NCI-H226 (cell line): ENCODE data around the gene PDLIM7.
"Not testable (repeated sequence)": the region's sequence is repeated elsewhere in the genome, so short reads cannot be mapped to it uniquely, and the experiment has no call there.

Experiments
- DNase-seq: peaks from one replicate; pipeline ENCODE4 v3.0.0-alpha.2; 2015

PDLIM7 gene, protein sequence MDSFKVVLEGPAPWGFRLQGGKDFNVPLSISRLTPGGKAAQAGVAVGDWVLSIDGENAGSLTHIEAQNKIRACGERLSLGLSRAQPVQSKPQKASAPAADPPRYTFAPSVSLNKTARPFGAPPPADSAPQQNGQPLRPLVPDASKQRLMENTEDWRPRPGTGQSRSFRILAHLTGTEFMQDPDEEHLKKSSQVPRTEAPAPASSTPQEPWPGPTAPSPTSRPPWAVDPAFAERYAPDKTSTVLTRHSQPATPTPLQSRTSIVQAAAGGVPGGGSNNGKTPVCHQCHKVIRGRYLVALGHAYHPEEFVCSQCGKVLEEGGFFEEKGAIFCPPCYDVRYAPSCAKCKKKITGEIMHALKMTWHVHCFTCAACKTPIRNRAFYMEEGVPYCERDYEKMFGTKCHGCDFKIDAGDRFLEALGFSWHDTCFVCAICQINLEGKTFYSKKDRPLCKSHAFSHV

DNA sequence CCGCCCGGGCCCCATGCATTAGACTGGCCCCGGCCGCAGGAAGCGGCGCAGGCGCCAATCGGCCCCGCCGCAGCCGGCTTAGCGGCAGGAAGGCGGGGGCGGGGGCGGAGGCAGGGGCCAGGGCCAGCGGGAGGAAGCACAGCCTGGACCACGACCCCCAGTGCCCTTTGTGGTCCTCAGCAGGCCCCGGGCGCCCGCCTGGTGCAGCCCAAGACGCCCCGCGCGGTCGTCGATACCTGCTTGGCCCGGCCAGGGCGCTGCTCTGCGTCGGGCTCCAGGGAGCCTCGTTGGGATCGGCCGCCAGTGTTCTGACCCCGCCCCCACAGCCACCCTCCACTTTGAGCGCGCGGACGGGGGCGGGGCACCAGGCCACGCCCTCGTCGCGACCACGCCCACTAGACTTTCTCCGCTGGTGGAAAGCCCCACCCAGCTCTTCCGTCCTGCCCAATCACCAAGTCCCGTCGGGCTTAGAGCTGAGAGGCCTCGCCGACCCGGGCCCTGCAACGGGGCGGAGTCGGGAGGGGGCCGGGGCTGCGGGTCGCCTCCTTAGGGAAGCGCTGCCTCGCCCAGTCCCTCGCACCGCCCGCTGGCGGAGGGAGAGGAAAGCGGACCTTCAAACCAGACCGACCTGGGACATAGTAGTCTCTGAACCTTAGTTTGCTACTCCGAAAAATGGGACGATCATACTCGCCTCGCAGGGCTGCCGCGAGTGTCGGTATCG lies at the start of gene PDLIM7:
TSS of gene PDLIM7 (minus strand) at position 313 of the 721 bp plus-strand sequence. CDS start 1,092 bp downstream, outside the sequence.
- peak; percentile 92 for DNase-seq

DNA sequence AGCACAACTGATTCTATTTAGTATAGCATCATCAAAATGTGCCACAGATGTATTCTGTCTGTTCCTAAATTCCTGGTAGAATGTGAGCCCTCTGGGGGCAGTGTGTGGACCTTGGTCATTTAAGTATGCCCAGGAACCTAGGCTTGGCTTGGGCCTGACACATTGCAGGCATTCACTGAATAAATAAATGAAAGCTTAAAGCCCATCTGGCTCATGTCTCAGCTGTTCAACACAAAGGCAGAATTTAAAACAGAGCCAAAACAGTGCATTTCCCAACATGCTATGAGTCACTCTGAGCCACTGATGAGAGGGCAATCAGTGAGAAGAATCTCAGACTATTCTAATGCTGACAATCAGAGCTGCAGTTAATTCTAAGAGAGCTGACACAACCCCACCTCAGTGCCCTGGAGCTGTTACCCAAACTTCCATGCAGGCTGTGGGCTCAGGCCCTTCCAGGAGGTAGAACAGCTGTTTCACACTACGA lies 48.9 kb upstream of the PDLIM7 start:
- DNase-seq = peak; percentile 96

DNA sequence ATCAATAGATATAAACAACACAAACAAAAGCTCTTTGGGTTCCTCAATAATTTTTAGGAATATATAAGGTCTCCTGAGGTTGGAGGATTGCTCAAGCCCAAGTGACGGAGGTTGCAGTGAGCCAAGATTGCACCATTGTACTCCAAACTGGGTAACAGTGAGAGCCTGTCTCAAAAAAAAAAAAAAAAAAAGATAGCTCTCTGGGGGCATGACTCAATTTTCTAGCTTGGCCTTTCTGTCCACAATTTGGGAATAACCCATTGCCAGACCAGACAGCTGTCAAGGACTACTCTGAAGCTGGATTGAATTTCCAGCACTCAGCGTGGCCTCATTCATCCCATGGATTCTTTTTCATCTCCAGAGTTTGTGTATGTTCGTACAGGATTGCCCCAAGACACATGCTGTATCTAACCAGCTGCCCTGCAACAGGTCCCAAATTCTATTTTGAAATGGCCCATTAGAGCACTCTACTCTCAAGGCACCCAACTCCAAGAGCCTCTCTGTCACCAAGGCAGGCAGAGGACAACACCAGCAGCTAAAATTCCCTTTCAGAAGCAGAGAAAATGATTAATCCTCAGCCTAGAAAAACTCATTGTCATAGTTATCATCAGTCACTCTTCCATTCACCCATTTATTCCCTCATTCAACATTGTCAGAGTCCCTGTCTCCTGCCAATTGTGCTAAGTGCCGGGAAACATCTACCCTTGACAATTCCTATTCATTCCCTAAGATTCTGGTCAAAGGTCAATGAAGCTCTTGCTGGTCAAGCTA lies 48.3 kb upstream of the PDLIM7 start:
- peak; percentile 80 for DNase-seq

DNA sequence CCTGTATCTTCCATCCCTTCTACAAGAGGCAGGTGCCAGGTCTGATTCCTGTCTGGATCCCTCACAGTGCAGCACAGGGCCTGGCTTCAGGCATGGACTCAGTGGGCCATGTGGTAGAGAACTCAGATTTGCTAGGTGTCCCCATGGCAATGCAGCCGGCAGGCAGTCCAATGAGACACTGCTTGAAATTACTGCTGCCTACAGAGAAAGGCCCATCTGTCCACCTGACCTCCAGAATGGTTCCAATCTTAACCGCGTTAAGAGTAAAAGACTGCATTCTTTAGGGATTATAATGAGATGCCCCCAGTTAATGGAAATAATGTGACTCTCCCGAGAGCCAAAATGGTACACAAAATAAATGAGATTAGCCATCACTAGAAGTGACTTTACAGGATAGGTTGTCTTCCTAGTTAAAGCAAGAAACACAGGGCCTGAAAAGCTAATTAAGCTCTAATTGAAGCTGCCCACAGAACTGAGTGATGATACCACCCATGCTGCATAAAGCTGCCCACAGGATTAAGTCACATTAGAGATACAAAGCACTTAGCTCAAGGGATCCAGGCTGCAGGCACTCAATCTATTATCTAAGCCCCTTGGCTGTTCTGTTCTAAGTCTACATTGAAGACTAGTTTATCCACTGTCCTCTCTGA lies 45.5 kb upstream of the PDLIM7 start:
- no peak for DNase-seq

DNA sequence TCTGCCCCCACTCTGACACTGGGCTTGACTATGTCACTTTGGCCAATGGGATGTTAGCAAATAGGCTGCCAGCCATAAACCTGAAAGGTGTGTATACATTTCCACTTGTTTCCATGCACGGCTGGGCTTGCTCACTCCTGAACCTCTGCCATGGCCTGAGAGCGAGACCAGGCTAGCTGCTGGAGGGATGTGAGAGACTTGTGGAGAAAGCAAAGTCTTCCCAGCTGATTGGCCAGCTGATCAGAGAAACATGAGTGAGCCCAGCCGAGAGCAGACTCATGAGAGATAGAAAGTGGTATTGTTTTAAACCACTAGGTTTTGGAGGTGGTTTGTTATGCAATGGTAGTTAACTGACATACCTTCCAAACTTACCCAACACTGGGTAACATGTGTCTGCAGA lies 43.0 kb upstream of the PDLIM7 start:
- no peak for DNase-seq

DNA sequence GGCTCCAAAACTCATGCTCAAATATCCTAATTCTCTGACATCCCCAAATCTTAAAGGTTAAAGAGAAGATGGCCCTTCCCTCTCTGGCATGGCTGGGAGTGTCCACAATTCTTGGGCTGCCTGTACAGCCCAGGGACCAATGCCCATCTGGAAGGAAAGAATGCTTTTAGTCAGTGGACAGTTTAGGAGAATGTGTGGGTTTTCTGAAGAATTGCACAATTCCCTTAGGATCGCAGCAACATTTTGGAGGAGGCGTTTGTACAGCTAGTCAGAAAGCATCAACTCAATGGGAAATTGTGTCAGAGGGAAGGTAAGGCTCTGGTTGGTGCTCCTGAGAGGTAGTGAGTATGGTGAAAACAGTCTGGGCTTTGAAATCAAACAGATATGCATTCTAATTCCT lies 42.0 kb upstream of the PDLIM7 start:
- DNase-seq = peak; percentile 73

DNA sequence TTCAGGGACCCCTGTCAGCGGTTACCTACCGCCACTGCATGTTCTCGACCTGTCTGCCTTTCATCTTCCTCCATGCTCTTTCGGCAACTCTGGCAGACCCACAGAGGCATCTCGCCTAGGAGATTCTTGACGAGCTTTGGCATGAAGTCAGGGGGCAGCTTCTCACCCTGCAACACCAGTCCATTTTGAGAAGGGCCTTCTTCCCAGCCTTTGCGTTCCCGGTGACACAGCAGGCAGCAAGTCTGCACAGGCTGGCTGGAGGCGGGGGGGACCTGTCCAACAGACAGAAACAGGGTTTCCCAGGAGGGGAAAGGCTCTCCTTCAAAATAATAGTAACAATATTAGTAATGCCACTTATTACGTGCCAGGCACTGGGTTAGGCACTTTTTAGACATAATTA lies 41.5 kb upstream of the PDLIM7 start:
- DNase-seq = no peak

DNA sequence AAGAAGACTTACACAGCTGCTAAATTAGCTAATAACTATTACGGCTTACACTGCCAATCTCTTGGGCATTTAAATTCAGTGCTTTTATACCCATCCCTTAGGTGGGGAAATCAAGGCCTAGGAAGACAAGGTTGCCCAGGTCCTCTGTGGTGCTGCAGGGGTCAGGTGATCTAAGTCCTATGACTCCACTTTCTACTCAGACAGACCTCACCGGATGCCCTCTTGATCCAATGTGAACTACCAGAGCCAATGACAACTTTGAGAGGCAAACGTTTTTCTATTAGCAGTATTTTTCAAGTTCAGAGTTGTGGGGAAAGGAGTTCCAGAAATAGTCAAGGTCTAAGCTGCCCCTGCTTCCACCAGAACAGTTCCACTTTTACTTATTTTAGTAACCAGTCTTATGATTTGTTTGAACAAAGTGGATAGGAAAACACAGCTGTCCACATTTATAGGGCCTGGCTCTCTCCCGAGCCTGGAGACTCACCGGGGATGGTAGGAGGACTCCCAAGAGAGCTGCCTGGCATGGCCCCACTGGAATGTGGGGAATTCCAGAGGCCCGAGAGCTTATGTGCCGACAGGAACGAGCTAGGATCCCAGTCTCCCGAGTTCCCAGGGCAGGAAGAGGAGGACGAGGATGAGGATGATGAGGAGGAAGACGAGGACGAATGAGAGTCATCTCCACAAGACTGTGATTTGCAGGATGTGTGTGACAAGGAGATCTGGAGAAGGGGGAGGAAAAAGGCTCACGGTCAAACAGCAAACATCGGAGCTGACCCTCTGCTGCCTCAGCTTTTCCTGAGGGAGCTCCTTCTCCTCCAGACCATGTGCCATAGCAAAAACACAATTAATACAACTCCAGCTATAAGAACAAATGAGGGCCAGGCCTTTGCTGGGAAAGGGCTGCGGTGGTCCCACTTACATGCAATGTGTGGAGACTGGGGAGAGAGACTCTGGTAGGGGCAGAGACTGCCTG lies 40.3 kb upstream of the PDLIM7 start:
- DNase-seq = peak; percentile 86

DNA sequence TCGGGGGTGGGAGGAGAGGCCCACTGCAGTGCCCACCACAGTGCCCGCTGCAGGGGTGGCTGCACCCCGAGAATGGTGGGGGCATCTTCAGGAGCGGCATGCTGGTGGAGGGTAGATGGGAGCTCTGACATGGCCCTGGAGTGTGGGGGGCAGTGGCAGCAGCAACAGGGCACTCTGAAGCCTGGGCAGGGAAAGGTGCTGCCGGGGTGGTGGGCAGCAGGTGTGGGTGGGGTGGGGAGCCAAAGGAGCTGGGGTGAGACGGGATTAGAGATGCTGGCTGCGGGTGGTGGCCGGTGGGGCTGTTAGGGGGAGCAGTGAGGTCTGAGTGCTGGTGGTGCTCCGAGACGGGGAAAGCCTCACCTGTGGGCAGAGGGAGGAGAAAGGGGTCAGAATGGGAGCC lies 39.0 kb upstream of the PDLIM7 start:
- no peak for DNase-seq

DNA sequence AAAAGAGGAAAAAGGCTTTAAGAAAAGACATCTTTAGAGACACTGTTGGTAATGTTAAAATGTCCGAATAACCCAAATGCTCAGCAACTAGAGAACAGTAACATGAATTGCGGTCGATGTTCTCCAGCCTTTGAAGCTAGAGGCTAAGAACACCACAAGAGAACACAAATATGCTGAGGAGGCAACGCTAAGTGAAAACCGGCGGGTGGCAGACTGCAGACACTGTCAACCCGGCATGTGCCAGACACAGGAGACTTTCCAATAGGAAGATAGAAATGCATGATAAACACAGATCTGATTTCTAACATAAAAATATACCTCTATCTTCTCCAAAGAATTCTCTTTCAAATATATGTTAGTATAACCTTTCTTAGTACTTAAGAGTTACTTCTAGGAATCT lies 37.7 kb upstream of the PDLIM7 start:
- DNase-seq = no peak

DNA sequence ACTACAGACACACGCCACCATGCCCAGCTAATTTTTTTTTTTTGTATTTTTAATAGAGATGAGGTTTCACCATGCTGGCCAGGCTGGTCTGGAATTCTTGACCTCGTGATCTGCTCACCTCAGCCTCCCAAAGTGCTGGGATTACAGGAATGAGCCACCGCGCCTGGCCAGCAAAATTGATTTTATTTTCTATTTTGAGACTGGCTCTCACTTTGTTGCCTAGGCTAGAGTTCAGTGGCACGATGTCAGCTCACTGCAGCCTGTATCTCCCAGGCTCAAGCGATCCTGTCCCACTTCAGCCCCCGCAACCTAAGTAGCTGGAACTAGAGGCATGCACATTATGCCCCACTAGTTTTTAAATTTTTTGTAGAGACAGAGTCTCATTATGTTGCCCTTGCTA lies 37.0 kb upstream of the PDLIM7 start:
- not testable (repeated sequence) for DNase-seq

DNA sequence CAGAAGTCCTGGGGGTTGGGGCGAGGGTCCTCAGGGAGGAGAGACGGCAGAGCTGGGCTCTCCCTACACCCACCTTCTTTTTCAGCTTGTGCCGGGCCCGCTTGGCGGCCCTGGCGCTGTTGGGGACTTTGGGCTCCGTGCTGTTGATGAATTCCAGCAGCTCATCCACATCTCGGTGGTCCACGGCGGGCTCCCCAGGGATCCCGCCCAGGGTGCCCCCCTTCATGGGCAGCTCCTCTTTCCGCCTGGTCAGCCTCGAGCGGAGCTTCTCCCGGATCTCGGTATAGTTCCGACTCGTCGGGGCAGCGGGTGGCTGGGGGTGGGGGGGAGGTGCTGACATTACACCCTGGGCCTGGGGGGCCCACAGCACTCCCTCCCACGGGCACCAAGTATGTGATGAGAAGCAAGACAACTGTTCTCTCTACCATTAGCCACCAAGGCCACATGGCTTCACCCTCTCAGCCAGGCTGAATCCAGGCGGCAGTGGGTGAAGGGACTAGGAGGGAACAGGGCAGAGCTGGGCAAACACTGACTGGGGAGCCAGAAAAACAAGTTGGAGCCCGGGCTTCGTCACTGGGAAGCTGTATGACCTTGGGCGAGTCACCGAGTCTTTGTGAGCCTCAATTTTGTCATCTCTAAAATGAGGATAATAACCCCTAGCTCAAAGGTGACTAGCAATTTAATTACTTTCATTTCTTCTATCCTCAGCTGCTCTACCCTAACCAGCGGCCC lies 34.0 kb upstream of the PDLIM7 start:
- DNase-seq = no peak

DNA sequence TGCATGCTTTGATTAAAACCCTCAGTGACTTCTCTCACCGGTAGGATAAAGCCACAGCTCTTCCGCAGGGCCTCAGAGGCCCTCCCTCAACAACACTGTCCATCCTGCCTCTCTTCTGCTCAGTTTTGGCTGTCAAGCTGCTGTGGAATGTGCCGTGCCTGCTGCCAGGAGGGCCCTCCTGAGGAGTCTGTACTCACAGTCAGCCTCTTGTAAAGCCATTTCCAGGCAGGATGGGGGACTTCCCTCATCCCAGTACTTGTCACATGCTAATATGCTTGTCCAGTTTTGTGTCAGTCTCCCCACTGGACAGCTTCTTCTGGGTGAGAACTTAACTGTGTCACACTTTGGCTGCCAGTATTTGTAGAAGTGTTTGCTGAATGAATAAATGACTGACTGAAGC lies 33.2 kb upstream of the PDLIM7 start:
- DNase-seq = no peak

DNA sequence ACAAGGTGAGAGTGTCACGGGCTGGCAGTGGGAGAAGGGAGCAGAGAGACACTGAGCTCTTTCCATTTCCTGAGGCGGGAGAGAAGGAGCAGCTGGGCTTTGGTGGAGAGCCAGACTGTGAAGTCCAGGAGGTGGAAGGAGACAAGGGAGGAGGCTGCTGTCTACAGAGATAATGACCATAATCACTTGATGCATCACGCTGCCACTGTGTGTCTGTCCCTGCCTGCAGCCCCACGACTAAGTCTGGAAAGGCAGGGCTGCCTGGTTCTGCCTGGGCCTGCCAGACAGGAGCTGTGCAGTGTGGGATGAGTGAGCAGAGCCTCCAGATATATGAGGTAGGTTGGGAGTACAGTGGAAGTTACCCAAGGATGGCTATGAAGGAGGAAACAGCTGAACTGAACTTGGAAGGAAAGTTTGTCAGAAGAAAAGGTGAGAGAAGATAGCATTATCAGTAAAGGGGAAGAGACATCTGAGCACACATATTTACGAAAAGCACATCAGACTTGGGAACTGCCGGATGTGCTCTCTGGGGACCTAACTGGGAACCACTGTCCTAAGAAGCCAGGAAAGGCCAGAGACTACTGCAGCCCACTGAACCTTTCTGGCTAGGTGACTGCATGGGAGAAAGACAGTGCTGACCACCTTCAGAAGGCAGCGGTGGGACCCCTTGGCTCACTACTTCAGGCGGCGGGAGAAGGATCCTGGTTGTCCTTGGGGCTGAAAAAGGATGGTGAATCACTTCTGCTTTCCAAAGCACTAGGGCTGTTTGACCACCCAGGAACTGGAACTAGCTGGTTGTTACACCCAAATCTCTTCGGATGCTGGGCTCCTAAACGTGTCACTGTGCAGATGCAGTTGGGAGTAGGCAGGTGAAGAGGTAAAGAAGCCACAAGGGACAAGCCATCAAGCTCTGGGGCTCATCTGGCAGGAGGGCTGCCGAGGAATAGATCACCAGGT lies 32.1 kb upstream of the PDLIM7 start:
- DNase-seq = no peak

DNA sequence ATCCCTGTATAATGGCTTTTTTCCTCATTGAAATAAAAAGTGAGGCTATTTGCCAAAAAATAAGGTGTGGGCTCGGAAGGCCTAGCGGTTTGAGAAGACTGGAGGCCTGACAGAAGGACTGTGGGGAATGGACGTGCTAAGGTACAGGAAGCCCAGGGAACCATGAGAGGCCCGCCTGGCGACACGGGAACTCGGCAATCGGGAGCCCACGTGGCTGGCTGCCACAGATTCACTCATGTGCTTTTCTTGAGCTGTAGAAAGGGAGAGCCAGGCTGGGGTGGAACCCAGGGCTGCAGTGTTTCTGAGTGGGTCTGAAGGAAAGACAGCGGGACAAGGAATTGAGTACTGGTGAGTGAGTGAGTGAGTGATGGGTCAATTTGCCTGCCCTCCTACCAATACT lies 31.2 kb upstream of the PDLIM7 start:
- DNase-seq = no peak

DNA sequence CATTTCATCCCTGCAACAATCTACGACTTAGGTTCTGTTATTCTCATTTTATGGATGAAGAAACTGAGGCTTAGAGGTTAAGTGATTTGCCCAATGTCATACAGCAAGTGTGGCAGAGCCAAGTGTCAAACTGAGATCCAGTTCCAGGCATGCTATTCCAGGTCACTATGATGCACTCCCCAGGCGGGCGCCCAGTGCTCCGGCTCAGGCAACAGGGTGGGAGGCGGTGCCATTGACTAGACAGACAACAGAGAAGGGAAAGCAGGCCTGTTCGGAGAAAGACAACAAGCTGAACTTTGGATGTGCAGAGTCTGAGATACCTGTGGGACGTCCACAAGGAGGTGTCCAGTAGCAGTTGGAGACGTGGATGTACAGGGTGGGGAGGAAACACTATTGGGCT lies 30.2 kb upstream of the PDLIM7 start:
- DNase-seq = no peak

DNA sequence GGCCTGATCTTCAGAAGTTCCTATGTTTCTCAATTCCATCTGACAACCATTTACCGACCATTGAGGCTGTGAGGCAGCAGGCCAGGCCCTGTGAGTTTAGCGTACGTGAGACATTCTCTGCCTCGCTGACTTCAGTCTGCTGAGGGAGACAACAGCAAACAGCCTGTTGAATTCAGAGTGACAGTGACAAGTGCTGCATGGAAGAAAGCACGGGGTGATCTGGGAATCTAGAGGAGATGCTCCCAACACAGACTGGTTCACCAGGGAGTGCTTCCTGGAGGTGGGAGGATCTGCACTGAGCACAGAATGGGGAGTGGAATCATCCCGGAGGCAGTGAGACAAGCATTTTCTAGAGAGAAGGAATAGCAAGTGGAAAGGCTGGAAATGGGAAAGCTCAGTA lies 29.4 kb upstream of the PDLIM7 start:
- DNase-seq = no peak

DNA sequence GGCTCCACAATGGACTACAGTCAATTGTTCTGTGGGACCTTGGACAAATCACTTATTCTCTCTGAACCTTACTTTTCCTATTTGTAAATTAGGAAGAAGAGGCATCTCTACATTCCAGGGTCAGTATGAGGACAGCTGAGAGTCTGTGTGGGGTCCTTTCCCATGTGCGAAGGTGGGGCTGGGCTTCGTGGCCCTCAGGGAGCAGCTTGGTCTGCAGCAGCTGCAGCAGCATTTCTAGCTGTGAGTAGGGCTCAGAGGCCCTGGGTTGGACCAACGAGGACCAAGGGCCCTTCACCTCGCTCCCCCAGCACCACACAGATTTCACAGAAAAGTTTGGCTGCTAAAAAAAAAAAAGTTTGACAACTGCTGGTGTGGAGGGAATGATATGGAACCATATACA lies 28.8 kb upstream of the PDLIM7 start:
- no peak for DNase-seq

DNA sequence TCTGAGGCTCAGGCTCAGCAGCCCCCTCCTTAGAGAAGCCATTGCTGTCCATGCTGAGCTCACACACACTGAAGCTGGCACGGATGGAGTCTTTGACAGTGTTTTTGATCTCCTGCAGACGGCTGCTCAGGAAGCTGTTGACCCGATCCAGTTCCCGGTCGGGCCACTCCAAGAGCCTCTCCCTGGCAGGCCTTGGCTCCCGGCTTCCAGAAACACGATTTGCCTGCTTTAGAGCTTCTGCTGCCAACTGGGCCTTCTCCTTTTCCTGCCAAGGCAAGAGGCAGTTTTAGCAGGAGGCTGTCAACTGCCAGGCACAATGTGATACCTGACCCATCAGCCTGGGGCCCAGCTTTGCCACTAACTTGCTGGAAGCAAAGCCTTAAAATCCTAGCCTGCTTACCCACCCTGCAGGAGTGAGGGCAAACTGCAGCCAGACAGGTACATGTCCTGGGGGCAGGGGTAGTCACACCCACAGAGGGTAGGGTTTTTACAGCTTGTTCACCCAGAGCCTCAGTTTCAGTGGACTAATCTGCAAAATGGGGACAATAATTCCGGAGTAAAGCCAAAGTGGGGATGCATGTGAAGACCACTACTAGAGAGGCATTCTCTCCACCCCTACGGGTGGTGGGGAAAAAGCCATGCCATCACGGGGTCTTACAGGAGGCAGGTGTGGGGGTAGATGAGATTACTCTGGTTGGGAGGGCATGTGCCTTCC lies 27.7 kb upstream of the PDLIM7 start:
- DNase-seq = no peak
